Activated CD4-positive, alpha-beta T cell treated with anti-CD3 and anti-CD28 coated beads, Interleukin-2, Interleukin-4, amounts not matched to agents 100 ng/mL and 50 ng/mL, durations not matched to agents 16 hours and 8 hours (primary cell): ENCODE data around the gene ERV3-1.
A peak's percentile ranks its signal among the peaks of the same experiment; 100 is the strongest.
"Not testable (repeated sequence)": the region's sequence is repeated elsewhere in the genome, so short reads cannot be mapped to it uniquely, and the experiment has no call there.

Source experiments
- DNase-seq: peaks from one replicate; pipeline ENCODE4 v3.0.0-alpha.2; 2020; ENCODE audit warnings: low spot score

Gene ERV3-1

GRCh38 chr7:65006094-65006992, at the start of gene ERV3-1:
TSS of gene ERV3-1 (minus strand) at chr7:65006687. CDS start at chr7:64993026, 13,661 bp downstream.
- DNase-seq, result peak; percentile 93

GRCh38 chr7:65055786-65056185, 49.3 kb upstream of the ERV3-1 start:
- DNase-seq, result not testable (repeated sequence)

GRCh38 chr7:65054466-65054994, 48.0 kb upstream of the ERV3-1 start:
- DNase-seq, result not testable (repeated sequence)

GRCh38 chr7:65051654-65052053, 45.2 kb upstream of the ERV3-1 start:
- not testable (repeated sequence) for DNase-seq

GRCh38 chr7:65051139-65051538, 44.7 kb upstream of the ERV3-1 start:
- DNase-seq, result not testable (repeated sequence)

- DNase-seq, result not testable (repeated sequence)
Observed at GRCh38 chr7:65046329-65046728, 39.8 kb upstream of the ERV3-1 start.

GRCh38 chr7:65045589-65045988, 39.1 kb upstream of the ERV3-1 start:
- DNase-seq, result not testable (repeated sequence)

- DNase-seq, result peak; percentile 9
Observed at GRCh38 chr7:65038767-65039166, 32.3 kb upstream of the ERV3-1 start.

GRCh38 chr7:65037740-65038688, 31.5 kb upstream of the ERV3-1 start:
- peak; percentile 90 for DNase-seq

- not testable (repeated sequence) for DNase-seq
Observed at GRCh38 chr7:65036526-65036925, 30.0 kb upstream of the ERV3-1 start.

GRCh38 chr7:65035469-65035868, 29.0 kb upstream of the ERV3-1 start:
- not testable (repeated sequence) for DNase-seq

GRCh38 chr7:65034120-65034782, 27.8 kb upstream of the ERV3-1 start:
- not testable (repeated sequence) for DNase-seq

GRCh38 chr7:65033391-65033790, 26.9 kb upstream of the ERV3-1 start:
- not testable (repeated sequence) for DNase-seq

- DNase-seq, result not testable (repeated sequence)
Observed at GRCh38 chr7:65025023-65025422, 18.5 kb upstream of the ERV3-1 start.

GRCh38 chr7:65020978-65021377, 14.5 kb upstream of the ERV3-1 start:
- not testable (repeated sequence) for DNase-seq

GRCh38 chr7:65009881-65010280, 3.4 kb upstream of the ERV3-1 start:
- DNase-seq, result not testable (repeated sequence)

- DNase-seq, result not testable (repeated sequence)
Observed at GRCh38 chr7:65009394-65009793, 2.9 kb upstream of the ERV3-1 start.

GRCh38 chr7:65007036-65007435, 549 bp upstream of the ERV3-1 start:
- DNase-seq, result not testable (repeated sequence)

GRCh38 chr7:65004575-65004974, 1.9 kb downstream of the ERV3-1 start:
- no peak for DNase-seq

GRCh38 chr7:65002972-65003585, 3.4 kb downstream of the ERV3-1 start:
- DNase-seq, result no peak

GRCh38 chr7:65001291-65001814, 5.1 kb downstream of the ERV3-1 start:
- no peak for DNase-seq
